ENCODE data around the gene PSMA7. TPM values are rescaled to one million over a fixed set of nuclear protein-coding genes. Genes with fewer than 3 reads are reported as not detected.

The PSMA7 gene
- total RNA-seq, 1 experiment from 2014 or later, result 702 TPM

GRCh38 chr20:62186887-62187866, 44.0 kb upstream of the PSMA7 start:
- H3K27ac Mint-ChIP-seq (ENCODE audit: unreplicated experiment), result peak overlapping the region; percentile 33
- Histone ChIP-seq H3K4me1 (peaks cover 22% of the 10 kb centered on the region), H3K27me3 (replicated peaks; ENCODE audit: control insufficient read depth, insufficient read depth, low read length) (no peaks in the 10 kb centered on the region), H3K4me3 (ENCODE audit: low read depth, low read length) (no peak overlapping the region), H3K9me3 (no peaks in the 10 kb centered on the region), H3K36me3 (ENCODE audit: control insufficient read depth, insufficient read depth, low read length) (no peaks in the 10 kb centered on the region; the same call in 1 of the 2 replicates)
- peak in 1 of 2 experiments; percentile 49 for DNase-seq
- no peak for TF ChIP-seq CTCF (IDR thresholded peaks at IDR 0.05; ENCODE audit: insufficient read depth in 1 of 2, low read depth in 1 of 2, low read length in 1 of 2, severe bottlenecking in 1 of 2, unreplicated experiment in 1 of 2)
- intact Hi-C loops (cut with micrococcal nuclease; ENCODE audit: unreplicated experiment), result no loop called here
- no TSS peak for BruUV-seq (replicated peaks)
- peaks cover 54% of the 10 kb centered on the region for H3K36me3 Mint-ChIP-seq (ENCODE audit: insufficient read depth, unreplicated experiment)
- POLR2A ChIA-PET, result interaction anchor here (0.7 kb wide), 1 partner anchor 12 kb away, joined by 7 read pairs; no protein-coding TSS in a partner anchor
- peak overlapping the region; percentile 2 for H3K4me3 Mint-ChIP-seq (ENCODE audit: unreplicated experiment)
- H3K27me3 Mint-ChIP-seq (ENCODE audit: insufficient read depth, unreplicated experiment), result no peaks in the 10 kb centered on the region
- H3K9me3 Mint-ChIP-seq (ENCODE audit: unreplicated experiment), result no peaks in the 10 kb centered on the region
- CTCF ChIA-PET, result interaction anchor here (0.7 to 1.4 kb wide), 2 partner anchors 51 to 176 kb away, joined by 3 to 4 read pairs; no protein-coding TSS in a partner anchor
- H3K4me1 Mint-ChIP-seq (ENCODE audit: low read depth, unreplicated experiment), result peaks cover 25% of the 10 kb centered on the region

GRCh38 chr20:62186096-62186426, 42.9 kb upstream of the PSMA7 start:
- H3K27me3 Mint-ChIP-seq (ENCODE audit: insufficient read depth, unreplicated experiment), result no peaks in the 10 kb centered on the region
- no TSS peak for BruUV-seq (replicated peaks)
- ChIA-PET POLR2A (no interaction called here), CTCF (no interaction called here)
- peaks cover 64% of the 10 kb centered on the region for H3K36me3 Mint-ChIP-seq (ENCODE audit: insufficient read depth, unreplicated experiment)
- H3K27ac Mint-ChIP-seq (ENCODE audit: unreplicated experiment), result no peak overlapping the region
- no peak overlapping the region for H3K4me3 ChIP-seq (ENCODE audit: low read depth, low read length)
- intact Hi-C loops (cut with micrococcal nuclease; ENCODE audit: unreplicated experiment), result no loop called here
- DNase-seq, result no peak
- peaks cover 33% of the 10 kb centered on the region for H3K4me1 Mint-ChIP-seq (ENCODE audit: low read depth, unreplicated experiment)
- H3K27me3 ChIP-seq (replicated peaks; ENCODE audit: control insufficient read depth, insufficient read depth, low read length), result no peaks in the 10 kb centered on the region
- H3K9me3 ChIP-seq, result no peaks in the 10 kb centered on the region
- no peaks in the 10 kb centered on the region for H3K9me3 Mint-ChIP-seq (ENCODE audit: unreplicated experiment)
- no peaks in the 10 kb centered on the region; the same call in 1 of the 2 replicates for H3K36me3 ChIP-seq (ENCODE audit: control insufficient read depth, insufficient read depth, low read length)
- H3K4me3 Mint-ChIP-seq (ENCODE audit: unreplicated experiment), result no peak overlapping the region
- TF ChIP-seq CTCF (IDR thresholded peaks at IDR 0.05; ENCODE audit: insufficient read depth in 1 of 2, low read depth in 1 of 2, low read length in 1 of 2, severe bottlenecking in 1 of 2, unreplicated experiment in 1 of 2), result no peak
- H3K4me1 ChIP-seq, result peaks cover 26% of the 10 kb centered on the region

- peaks cover 33% of the 10 kb centered on the region for H3K4me1 Mint-ChIP-seq (ENCODE audit: low read depth, unreplicated experiment)
- TF ChIP-seq CTCF (IDR thresholded peaks at IDR 0.05; ENCODE audit: insufficient read depth in 1 of 2, low read depth in 1 of 2, low read length in 1 of 2, severe bottlenecking in 1 of 2, unreplicated experiment in 1 of 2), result no peak
- DNase-seq, result no peak
- H3K4me3 Mint-ChIP-seq (ENCODE audit: unreplicated experiment), result peak overlapping the region; percentile 96
- no peaks in the 10 kb centered on the region for H3K36me3 ChIP-seq (ENCODE audit: control insufficient read depth, insufficient read depth, low read length)
- ChIA-PET CTCF (no interaction called here), POLR2A (interaction anchor here (0.7 kb wide), 1 partner anchor 39 kb away, joined by 3 read pairs; no protein-coding TSS in a partner anchor)
- intact Hi-C loops (cut with micrococcal nuclease; ENCODE audit: unreplicated experiment), result loop anchor here (2.0 kb wide), 1 partner anchor 55 kb away; the partner anchor contains the start of gene OSBPL2
- no peaks in the 10 kb centered on the region for H3K27me3 ChIP-seq (replicated peaks; ENCODE audit: control insufficient read depth, insufficient read depth, low read length)
- H3K27me3 Mint-ChIP-seq (ENCODE audit: insufficient read depth, unreplicated experiment), result no peaks in the 10 kb centered on the region
- H3K4me1 ChIP-seq, result peaks cover 26% of the 10 kb centered on the region
- H3K27ac Mint-ChIP-seq (ENCODE audit: unreplicated experiment), result peak overlapping the region; percentile 99
- BruUV-seq (replicated peaks), result TSS peak; percentile 77
- H3K9me3 Mint-ChIP-seq (ENCODE audit: unreplicated experiment), result no peaks in the 10 kb centered on the region
- peaks cover 58% of the 10 kb centered on the region for H3K36me3 Mint-ChIP-seq (ENCODE audit: insufficient read depth, unreplicated experiment)
- no peaks in the 10 kb centered on the region for H3K9me3 ChIP-seq
- peak overlapping the region; percentile 80 for H3K4me3 ChIP-seq (ENCODE audit: low read depth, low read length)
Observed at GRCh38 chr20:62183426-62184142, 40.4 kb upstream of the PSMA7 start.
